ENCODE data around the gene WDFY4.

Gene WDFY4

DNA sequence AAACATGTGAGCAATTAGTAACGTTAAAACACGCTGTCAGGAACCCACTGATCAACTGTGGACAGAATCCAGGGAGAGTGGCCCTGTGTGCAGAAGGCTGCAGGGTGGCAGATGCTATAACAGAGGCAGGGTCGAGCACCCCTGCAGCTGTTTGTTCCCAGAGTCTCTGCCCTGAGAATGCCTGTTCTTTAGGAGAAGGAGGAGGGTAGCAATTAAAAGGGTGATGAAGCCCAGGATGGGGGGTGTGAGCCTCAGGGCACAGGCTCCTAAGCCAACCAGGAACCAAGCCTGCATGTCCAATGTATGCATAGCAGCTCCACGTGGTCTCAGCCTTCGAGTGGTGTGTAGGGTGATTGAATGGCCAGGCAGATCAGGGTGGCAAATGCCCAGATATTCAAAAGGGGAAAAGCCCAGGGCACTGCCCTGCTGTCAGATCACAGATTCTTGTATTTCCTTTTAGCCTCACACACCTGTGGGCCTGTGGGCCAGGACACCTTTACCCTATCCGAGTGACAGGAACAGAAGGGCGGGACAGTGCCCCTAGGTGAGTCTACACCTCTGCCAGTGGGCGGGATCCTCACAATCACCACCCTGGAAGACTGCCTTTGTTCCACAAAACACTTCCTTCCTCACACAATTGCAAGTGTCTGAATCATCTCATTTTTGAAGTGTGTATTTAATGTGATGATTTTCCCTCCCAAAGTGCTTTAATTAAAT lies 7.3 kb downstream of the WDFY4 start:
- DNase-seq = no peak

DNA sequence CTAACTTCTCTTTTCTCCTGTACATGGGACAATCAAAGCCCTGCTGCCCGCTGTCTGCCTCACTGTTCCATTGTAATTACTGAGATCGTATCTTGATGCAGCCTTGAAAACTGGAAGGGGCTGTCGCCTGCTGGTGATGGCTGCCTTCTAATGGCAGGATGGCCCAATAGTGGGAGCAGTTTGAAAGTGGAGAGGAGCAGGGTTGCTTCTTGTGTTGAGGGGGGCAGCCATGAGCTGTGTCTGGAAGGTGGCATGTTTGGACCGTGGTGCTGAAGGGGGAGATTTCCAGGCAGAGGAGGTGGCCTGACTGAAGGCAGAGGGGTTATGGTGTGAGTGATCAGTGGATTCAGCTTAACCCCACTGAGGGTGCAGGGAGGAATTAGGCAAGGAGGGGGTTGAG lies 8.1 kb downstream of the WDFY4 start:
- no peak for DNase-seq

DNA sequence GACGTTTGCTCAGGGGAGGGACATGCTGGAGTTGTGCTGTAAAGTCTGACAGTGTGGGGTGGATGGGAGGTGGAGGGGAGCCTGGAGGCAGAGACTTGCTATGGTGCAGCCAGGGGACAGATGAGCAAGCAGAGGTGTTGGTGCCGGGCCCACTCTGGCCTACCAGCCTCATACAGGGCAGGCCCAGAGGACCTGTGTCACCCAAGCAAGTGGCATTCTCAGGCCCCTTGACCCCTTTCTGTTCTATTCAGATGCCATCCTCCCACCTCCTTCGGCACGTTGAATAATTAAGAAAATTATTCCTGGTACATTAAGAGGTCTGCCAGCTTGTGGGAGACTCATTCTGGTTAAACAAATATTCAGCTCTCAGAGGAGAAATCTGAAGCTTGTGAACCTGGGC lies 8.5 kb downstream of the WDFY4 start:
- DNase-seq = no peak

DNA sequence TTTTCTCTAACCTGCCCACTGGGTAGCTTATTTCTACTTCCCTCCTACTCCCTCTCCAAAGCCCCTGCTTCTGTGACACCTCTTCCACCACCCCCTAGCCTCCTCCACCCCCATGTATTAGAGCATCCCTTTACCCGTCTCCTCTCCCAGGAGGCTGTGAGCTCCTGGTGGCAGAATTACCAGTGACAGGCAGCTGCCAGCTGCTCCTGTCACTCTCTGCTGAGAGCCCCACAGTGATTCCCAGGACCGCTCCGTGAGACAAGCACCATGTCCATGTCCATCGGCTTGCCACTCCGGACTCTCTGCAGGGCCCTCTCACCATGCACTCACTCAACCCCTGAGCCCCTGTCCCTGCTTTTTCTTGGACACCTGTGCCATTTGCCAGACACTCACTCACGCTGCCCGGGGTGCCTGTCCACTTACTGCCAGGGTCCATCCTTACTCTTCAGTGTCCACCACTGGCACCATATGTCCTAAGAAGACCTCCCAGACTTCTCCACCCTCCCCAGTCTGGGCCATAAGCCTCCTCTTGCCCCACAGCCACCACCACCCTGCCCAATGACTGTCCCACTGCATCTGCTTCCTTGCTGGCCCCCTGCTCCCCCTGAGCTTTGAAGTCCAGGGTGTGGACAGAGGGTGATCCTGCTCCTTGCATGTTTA lies 9.8 kb downstream of the WDFY4 start:
- no peak for DNase-seq

DNA sequence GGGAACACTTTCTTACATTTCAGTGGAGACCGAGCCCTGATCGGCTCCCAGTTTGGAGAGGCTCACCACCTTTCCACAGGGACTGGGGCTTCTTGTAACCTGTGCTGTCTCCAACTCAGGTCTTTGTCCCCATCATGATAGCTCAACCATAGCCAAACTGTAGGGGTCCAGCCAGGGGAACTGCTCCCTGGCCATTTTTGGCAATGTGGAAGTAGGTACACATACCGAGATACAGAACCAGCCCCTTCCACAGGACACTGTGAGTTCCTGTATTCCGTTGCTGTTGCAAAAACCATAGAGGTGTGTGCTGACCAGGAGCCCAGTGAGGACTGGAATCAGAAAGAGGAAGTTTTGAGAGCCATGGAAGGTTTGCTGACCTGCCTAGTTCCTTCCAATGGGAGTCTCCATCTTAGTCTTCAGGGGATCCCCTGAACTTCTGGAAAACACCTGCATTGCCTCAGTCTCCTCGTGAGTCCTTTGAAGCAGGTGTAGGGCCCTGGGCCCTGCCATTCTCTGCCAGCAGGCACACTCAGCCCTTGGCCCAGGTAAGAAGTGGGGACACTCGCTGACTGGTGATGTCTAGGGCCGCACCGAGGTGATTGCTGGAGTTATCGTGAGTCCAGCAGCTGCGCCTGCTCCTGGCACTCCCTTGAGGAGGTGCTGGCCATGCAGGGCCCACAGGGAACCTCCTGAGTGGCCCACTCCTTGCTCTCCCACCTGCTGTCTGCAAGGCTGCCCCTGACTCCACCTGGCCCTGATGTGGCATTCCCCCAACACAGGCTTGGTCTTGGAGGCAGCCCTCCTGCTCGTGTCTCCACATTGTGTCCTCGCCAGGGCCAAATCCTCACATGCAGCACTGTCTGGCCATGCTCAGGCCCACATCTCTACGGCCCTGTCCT lies 11.2 kb downstream of the WDFY4 start:
- no peak for DNase-seq

DNA sequence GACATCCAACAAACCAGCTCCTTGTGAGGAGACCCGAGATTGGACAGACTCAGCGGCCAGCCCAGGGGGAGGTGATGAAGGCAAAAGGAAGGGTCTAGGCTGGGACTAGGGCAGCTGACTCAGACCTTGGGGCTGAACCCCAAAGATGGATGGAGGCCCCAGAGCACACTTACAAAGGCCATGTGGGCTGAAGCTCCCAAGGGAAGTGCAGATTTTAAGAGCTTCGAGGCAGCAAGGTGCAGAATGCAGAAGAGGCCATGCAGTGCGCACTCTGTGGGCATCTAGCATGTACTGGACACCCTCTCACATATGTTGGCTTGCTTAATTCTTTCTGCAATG lies 11.8 kb downstream of the WDFY4 start:
- no peak for DNase-seq

DNA sequence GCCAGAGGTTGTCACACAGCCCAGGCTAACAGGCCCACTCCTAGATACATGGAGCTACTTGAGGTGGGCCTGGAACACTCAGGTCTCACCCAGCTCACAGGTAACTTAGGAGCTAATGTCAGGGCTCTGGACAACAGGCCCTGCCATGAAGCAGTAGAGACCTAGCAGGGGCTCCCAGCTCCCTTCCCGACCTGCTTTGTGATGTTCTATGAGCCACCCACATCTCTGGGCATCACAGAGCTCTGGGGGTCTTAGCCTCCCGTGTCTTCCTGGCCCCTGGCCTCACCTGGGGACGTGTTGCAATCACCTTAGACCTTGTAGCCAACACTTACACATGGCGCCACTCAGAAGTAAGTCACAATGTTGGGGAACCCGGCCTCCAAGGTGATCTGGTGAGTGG lies 12.4 kb downstream of the WDFY4 start:
- DNase-seq = no peak

DNA sequence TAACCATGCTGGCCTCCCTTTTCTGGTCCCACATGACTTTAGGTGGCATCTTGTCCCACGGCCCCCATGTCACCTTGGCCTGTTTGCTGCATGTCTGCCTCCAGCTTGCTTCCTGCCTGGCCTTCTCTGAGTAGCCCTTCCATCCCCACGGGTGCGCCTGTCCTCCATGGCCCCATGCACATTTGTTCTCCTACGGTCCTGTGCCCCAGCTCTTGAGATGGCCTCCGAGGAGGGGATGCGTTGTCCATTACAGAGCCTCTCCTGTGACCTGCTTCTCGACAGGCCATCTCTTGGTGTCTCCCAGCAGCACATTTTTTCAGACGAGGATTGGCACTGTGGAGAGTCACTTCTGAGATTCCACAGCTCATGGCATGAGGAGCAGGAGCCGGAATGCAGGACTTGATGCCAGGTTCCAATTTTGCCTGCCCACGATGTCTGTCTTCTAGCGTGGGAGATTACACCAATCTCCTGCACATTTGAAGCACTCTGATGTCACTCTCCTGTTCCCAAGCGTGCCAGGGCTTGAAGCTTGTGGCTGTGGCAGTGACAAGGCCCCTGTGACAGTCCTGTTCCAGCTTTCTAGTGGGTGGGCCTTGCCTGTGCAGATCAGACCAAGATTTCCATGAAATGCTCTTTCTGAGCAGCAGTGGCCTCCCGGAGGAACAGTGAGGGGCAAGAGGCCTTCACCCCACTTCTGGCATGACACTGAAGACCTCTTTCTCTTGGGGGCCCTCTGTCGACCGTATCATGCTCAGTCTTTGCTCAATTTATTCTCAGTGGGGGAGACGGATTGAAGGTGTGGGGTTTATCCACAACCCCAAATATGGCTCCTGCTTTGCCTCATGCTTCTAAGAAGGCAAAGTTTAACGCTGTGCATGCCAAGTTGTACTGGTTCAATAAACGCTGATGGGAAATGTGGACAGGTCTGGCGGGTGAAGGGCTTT lies 13.4 kb downstream of the WDFY4 start:
- DNase-seq = no peak

DNA sequence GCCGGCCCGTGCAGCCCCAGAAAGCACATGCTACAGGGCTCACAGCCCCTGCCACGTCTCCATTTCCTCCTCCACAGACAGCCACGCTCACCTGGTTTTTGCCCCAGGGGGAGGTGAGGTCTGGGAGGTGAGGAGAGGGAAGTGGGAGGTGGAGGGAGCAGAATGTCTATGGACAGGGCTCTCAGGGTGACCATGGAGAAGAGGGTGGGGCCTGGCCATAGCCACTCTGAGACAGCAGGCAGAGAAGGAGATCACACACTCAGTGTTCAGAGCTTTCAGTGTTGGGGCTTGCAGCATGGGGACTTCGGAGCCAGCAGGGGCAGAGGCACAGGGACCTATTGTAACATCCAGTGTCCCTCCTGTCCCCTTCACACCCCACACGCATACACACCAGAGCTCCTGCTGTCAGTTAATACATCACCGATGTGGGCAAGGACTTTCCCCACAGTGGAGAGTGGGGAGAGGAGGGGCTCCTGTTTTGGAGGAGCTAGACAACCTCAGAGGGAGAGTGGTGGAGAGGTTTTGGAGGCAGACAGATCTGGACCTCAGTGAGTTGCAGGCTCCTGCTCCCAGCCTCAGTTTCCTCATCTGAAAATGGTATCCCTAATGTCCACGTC lies 14.4 kb downstream of the WDFY4 start:
- DNase-seq = no peak

DNA sequence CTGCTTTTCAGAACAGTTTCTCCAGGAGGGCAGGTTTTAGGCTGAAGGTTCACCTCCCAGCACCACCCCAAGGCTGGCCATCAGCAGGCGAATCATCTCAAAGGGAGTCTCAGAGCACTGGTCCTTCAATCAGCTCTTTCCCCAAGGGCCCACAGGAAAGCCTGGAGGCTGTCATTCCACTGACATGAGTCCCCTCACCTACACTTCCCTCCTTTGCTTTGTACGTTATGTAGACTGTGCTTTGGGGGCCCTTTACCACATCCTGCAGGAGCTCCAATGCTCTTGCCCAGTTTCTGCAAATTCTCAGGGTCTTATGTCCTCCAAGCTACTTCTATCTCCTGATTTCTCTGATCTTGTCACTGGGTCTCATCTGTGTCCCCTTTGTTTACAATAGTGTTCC lies 15.4 kb downstream of the WDFY4 start:
- no peak for DNase-seq

DNA sequence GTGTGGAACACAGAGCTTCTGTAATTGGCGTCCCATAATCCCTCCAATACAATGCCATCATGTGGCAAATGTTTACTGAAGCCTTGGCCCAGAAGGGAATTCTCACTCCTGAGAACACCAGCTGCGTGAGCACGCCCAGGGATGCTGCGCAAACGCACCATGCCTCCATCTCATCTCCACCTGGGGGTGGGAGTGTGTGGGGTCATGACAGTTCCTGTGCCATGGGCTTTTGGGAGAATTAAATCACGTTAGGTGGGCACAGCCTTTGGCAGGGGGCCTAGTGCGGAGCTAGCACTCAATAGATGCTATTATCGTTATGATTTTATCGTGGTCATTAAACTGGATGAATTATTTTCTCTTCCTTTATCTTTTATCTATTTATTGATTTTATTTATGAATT lies 15.8 kb downstream of the WDFY4 start:
- DNase-seq = no peak

DNA sequence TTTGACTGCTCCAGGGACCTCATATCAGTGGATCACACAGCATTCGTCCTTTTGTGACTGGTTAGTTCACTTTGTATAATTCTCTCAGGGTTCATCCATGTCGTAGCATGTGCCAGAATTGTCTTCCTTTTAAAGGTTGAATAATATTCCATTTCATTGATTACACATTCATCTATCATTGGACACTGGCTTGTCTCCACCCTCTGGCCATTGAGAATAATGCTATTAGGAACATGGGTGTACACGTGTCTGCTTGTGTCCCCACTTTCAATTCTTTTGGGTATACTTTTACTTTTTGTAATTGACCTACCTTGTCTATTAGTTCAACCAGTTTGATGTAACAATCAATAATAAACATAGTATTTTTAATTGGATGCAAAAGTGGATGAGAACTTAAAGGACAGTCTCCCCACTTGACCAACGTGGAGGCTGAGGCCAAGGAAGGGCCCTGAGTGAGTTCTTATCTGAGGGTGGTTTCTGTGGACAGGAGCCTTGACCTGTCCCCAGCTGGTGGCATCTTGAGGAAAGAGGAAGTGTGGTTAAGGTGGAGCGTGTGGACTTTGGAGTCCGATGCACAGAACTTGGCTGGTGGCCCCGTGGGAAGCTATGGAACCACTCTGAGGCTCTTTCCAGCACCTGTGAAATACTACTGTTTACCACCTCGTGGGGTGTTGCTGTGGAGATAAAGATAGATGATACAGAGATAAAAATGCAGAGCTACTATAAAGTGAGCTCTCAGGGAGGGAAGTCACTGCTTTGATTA lies 16.6 kb downstream of the WDFY4 start:
- no peak for DNase-seq

DNA sequence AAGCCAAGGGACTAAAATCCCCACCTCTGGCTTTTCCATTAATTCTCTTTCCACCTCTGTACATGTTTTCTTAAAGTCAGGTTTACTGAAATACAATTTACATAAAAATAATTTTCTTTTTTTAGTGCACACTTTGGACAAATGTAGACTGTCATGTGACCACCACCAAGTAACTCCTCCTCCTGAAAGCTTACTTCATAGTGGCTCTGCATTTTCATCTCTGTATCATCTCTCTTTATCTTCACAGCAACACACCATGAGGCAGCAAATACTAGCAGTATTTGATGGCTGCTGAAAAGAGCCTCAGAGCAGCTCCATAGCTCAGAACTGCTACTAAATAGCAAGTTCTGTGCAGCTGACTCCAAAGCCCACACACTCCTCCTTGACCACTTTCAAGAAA lies 17.3 kb downstream of the WDFY4 start:
- no peak for DNase-seq

DNA sequence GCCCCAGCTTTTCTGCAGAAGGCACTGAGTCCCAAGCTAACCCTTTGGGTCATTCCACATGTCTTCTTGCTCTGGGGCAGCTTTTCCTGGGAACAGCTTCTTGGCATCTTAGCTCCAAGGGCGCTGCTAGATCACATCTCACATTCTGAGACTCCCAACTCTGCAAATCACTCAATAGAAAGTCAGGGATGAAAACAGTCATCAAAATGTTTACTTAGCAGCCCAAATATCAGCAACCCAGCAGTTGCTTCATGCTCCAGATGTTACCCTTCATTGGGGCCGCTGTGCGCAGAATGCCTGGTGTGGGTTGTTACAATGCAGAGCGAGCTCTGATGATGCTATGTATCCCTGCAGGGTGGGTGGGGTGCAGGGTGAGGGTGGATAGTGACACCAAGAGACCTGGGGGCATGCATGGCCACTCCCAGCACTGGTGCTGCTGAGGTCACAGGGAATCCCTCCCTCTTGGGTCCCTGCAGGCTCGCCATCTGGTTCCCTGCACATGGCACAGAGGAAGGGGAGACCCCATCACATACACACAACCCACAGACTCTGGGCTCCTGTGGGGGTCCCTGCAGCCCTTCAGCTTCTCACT lies 19.0 kb downstream of the WDFY4 start:
- no peak for DNase-seq

DNA sequence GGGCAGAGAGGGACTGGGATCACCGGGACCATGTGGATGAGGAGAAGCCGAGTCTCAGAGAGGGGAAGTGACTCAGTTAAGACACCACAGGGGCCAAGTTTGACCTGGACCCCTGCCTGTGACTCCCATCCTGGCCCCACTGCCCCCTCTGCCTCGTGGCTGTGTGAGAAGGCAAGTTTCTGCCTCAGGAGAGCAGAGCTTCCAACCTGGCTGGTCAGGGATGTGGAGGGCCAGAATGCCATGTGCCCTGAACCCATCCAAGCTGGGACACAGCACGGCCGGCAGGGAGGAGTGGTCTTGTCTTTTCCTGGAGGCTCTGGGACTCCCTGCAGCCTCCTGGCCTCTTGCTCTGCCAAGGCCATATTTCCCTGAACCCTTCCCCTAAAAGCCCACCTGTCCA lies 19.5 kb downstream of the WDFY4 start:
- DNase-seq = no peak

DNA sequence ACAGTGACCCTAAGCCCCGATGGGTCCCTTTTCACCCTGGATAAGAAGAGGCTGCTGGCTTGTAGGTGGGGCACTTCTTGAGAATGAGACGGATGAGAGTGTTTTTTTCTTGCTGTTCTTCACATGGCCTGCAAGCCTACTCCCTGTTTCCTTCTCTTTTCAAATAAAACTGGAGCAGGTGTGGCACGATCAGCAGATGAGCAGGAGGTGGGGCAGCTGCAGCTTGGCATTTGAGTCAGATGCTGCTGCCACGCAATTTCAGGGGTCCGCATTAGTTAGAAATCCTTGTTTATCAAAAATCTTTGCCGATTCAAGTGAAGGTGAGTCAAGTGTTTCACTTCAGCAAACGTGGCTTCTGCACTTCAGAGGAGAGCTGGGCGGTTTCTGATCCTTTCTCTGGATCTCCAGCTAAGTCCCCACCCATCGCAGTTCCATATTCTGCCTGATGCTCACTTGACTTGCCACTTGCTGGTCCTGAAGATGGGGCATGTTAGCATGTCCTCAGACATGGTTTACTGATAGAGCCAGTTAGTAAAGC lies 20.8 kb downstream of the WDFY4 start:
- DNase-seq = no peak

DNA sequence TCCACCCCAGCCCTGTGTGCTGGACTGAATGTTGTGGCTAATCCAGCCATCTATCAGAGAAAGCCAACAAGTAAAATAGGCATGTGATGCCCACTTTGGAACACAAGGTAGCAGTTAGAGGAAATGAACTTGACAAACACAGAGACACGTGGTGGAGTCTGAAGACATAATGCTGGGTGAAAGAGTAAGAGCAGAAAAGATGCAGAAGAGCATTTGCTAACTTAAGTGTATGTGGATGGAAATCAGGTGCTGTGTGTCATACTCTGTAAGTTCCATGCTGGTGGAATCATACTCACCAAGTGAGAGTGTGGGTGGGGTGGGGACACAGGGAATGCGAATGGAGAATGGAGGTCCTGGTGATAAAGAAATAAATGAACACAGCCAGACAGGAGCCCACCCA lies 22.8 kb downstream of the WDFY4 start:
- no peak for DNase-seq

DNA sequence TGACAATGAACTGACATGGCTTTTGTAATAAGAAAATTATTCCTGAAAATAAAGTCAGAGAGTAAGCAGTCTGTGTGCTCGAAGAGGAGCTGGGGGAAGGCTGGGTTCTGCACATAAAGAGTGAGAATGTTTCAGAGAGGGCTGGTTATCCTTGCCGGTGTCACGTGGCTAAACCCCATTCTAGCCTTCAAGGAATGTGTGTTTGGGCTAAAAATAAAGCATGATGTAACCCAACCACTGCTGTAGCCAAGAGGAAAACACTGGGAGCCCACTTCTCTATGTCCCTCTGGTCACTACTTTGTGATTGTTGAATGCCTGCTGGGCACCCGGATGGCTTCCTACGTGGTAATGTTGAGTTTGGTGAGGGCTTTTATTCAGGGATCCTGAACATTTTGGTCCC lies 23.5 kb downstream of the WDFY4 start:
- no peak for DNase-seq

DNA sequence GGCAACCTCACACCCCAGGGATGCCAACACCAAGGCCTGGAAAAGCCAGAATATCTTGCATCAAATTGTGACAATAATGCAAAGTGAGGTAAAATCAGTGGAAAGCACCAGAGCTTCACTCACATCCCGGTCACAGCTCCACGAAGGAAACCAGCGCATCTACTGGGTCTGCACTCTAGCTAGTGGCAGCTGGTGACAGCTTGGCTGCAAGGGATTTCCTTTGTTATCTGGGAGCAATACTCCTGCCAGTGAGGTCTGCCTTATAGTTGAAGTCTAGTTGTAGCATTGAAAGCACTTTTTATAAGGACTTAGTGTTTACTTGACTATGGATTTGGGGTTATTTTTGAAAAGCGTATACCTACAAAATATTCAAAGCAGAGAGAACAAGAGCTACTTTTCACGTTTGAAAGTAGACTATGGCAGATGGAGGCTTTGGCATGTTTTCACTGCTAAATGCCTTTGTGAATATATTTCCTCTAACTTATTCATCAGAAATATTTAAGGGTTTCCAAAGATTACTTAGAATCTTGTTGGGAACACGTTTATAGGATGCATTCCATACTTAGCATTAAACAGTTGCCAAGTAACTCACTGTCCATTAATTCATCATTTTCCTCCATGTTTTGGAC lies 26.1 kb downstream of the WDFY4 start:
- no peak for DNase-seq

DNA sequence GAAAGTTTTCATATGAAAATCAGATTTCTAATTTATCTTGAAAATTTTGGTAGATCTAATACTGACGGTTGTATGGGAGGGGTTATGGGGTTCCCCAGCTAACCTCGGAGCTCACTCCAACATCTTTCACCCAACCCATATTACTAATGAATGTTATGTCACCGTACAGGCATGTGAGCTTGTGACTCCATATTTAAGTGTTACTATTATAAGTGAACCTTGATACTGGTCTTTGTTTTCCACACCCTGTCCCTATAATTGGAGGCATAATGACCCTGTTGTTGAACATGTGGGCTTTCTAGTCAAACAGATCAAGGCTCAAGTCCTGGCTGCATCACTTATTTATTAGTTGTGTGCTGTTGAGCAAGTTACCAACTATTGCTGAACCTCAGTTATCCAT lies 27.2 kb downstream of the WDFY4 start:
- DNase-seq = no peak

DNA sequence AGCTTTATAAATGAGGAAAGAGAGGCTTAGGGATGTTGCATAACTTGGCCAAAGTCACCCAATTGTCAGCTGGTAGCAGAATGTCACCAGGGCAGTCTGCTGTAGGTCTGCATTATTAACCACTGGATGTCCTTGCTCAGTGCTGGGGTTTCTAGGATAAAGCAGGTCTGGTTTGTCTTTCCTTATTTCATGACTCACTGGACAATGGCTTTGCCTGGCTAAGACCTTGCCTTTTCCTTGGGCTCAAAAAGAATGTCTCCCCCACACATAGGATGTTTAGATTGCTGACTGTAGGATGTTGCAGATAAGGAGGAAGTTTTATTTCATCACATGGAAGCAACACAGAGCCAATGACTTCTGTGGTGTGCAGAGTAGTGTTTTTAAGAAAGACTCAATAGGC lies 29.4 kb downstream of the WDFY4 start:
- DNase-seq = no peak

Measured in NCI-H1105 (cell line).